NCI-H2227 treated with DMSO at 0.1 percent for 48 hours (cell line): Measurements from ENCODE around the gene TMEM238.
"Not testable (repeated sequence)": the region's sequence is repeated elsewhere in the genome, so short reads cannot be mapped to it uniquely, and the experiment has no call there.

ENCODE experiments used
- DNase-seq: peaks from one replicate; lab custom pipeline; 2025; lab: John Stamatoyannopoulos, UW

TMEM238 gene, protein sequence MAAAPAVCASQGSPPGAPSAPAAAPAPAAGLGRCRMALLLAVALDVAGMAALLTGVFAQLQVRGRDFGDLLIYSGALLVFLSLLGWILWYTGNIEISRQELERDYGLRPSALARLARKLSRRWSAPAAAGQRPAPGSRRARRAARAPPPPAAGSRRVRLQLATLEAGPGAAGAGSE

GRCh38 chr19:55384131-55384919 is at the start of gene TMEM238:
Gene TMEM238, minus strand, starts transcription at chr19:55384292. Its CDS starts 33 bp downstream, at chr19:55384259.
- DNase-seq = no peak

DNA sequence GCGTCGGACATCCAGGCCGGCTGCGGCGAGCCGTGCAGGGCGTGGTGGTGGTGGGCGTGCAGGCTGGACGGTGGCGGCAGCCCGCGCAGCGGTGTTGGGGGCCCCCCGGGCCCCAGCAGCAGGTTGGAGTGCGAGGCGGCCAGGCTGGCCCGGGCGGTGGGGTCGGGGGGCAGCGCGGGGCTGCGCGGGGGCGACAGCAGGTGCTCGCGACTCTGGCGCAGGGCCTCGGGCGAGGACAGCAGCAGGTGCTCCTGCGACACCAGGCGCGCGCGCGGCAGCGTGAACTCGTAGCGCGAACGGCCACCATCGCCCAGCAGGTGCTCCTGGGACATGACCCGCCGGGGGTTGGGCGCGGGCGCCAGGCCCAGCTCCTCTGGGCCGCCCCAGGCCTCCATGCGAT is 49.2 kb upstream of the TMEM238 start:
- DNase-seq = no peak

- no peak for DNase-seq
These were observed 48.3 kb upstream of the TMEM238 start for GRCh38 chr19:55432241-55432959.

DNA sequence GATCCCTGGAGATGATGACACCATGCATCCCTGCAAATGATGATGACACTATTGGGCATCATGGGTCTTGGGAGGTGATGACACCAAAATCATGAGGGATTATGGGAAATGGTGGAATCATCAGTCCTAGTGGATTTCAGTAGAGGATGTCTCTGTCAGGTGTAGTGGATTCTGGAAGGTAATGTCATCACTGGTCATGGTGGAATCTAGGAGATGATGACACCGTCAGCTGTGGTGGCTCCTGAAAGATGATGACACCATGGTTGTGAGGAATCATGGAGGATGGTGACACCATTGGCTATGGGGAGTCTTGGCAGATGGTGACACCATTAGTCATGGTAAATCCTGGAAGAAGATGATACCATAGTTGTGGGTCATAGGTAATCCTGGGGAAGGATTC is 47.1 kb upstream of the TMEM238 start:
- DNase-seq = no peak

DNA sequence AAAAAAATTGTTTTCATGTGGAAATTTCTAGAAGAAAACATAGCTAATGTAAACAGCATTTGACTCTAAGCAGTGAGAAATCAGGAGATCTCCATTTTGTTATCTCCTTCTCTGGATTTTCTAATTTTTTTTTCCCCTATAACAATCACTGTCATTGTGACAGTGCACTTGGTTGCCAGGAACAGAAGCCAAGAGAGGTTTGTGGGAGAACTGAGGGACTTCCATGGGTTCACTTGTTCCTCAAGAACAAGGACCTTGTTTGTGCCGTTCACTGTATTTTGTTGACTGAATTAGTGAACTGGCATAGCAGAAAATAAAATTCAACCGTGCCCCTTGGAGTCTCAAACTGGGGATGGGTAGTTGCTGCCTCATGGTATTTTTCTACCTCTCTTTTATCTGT is 42.0 kb upstream of the TMEM238 start:
- no peak for DNase-seq

DNA sequence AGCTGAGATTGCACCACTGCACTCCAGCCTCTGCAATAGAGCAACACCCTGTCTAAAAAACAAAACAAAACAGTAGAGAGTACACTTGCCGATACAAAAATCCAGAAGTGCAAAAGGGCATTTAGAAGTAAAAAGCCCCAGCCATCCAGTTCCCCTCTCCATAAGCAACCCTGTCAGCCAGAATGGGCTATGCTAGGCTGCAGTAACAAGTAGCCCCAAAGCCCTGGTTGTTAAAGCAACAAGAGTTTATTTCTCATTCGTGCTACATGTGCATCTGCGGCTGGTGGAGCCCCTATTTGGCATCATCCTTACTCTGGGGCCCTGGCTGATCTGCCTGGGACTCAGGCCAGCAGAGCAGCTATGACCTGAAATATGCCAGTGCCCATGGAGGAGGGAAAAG is 40.4 kb upstream of the TMEM238 start:
- no peak for DNase-seq

DNA sequence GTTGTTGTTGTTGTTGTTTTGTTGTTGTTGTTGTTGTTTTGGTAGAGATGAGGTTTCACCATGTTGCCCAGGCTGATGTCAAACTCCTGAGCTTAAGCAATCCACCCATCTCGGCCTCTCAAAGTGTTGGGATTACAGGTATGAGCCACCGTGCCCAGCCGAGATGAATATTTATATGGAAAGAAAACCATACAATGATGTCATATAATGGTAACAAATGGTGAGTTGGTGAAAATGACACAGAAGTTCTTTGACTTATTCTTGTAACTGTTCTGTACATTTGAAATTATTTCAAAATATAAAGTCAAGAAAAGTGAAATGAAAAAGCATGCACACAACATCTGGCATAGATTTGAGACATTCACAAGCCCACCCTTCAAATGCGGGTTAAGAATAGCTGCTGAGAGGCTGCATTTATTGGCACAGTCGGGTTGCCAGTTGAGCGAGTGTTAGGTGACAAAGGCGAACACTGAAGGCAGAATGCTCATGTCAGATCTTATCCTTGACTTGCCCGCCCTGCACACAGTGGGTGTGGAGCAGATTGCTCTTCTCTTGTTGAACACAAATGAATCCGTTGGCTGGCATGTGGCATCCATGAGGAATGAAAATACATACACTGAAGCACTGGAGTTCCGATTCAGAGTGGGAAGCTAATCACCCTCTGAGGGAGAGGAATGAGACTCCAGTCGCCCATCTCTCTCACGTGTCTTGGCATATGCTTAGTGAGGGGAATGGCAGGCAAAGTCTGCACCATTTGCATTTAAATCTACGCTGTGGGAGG is 39.3 kb upstream of the TMEM238 start:
- DNase-seq = peak; percentile 77

- DNase-seq = not testable (repeated sequence)
These were observed 37.2 kb upstream of the TMEM238 start for GRCh38 chr19:55421281-55421680.

DNA sequence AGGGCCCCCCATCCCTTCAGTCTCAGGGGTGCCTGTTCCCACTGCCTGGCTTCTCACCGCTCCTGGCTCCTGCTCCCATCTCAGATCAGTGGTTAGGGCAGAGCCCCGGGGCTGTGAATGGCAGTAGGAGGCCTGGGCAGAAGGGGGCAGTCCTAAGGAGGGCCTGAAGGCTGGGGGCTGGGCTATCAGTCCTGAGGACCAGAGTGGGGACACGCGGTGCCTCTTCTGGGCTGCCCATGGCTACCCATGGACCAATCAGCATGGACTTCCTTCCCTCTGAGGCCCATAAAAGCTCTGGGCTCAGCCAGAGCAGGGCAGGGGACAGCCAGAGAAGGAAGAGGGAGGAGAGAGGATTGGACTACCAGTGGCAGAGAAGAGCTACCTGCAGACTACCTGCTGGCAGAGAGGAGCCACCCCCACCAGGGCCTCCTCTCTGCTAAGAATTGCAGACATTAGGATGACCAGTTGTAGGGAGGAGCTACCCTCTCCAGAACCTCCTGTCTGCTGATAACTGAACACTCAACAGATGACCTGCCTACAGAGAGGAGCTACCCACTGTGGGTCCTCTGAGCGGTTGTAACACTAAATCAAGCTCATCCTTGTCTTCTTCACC is 35.6 kb upstream of the TMEM238 start:
- no peak for DNase-seq

DNA sequence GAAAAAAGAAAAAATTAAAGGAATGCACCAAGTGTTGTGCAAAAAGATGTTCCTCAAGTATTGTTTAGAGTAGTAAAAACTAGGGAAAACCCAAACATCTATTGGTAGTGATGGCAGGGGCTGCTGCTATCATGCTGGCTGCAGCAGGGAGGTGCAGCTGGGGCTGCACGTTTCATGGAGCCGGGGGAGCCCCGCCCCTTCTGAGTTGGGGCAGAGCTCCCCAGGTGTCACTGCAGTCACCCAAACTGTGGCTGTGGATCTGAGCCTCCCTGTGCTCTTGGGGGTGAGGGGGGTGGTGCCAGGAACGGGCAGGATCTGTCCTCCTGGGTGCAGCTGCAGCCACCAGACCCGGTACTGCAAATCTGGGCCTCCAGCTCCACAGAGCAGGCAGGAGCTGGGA is 35.0 kb upstream of the TMEM238 start:
- no peak for DNase-seq

GRCh38 chr19:55418185-55418584 is 34.1 kb upstream of the TMEM238 start:
- peak; percentile 77 for DNase-seq

GRCh38 chr19:55410168-55410567 is 26.1 kb upstream of the TMEM238 start:
- DNase-seq = no peak

DNA sequence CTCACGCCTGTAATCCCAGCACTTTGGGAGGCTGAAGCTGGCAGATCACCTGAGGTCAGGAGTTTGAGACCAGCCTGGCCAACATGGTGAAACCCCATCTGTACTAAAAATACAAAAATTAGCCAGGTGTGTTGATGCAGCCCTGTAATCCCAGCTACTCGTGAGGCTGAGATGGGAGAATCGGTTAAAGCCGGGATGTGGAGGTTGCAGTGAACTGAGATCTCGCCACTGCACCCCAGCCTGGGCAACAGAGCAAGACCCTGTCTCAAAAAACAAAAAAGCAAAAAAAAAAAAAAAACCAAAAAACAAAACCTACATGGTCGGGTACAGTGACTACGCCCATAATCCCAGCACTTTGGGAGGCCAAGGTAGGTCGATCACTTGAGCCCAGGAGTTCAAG is 25.1 kb upstream of the TMEM238 start:
- not testable (repeated sequence) for DNase-seq

- DNase-seq = no peak
These were observed 24.4 kb upstream of the TMEM238 start for GRCh38 chr19:55408533-55408872.

GRCh38 chr19:55407800-55408532 is 23.9 kb upstream of the TMEM238 start:
- peak; percentile 100 for DNase-seq

GRCh38 chr19:55407550-55407799 is 23.4 kb upstream of the TMEM238 start, which contains the start of gene UBE2S:
Gene UBE2S, minus strand, starts transcription at chr19:55407788. Its CDS starts 199 bp downstream, at chr19:55407589.
- not testable (repeated sequence) for DNase-seq

DNA sequence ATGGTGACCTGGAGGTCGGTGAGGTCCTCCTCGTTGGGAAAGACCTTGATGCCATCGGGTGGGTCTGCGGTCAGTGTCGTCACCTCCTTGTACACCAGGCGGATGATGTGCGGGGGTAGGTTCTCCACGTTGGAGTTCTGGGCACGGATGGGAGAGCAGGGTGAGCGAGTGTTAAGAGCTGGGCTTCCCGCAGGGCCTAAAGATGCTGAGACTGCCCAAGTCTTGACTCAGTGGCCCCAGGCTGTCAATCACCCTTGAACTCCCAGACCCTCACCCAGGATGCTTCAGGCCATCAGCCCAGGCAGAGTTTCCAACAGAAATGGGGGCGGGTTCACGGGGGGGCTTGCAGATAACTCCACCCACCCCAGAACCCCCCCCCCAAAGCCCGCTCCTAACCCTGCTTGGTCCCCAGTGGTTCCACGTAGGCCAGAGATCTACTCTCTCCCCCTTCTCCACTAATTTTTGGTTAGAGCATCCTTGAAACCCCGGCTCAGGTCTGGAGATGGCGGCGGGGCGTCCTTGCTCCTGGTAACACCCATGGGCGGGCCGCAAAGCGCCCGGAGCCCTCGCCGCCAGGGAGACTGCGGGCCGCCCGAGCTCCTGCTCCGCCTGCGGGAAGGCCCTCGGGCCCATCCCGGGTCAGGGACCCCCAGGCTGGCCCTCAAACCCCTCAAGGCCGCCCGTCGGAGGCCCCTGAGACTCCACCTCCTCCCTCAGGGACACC is 22.9 kb upstream of the TMEM238 start:
- no peak for DNase-seq

DNA sequence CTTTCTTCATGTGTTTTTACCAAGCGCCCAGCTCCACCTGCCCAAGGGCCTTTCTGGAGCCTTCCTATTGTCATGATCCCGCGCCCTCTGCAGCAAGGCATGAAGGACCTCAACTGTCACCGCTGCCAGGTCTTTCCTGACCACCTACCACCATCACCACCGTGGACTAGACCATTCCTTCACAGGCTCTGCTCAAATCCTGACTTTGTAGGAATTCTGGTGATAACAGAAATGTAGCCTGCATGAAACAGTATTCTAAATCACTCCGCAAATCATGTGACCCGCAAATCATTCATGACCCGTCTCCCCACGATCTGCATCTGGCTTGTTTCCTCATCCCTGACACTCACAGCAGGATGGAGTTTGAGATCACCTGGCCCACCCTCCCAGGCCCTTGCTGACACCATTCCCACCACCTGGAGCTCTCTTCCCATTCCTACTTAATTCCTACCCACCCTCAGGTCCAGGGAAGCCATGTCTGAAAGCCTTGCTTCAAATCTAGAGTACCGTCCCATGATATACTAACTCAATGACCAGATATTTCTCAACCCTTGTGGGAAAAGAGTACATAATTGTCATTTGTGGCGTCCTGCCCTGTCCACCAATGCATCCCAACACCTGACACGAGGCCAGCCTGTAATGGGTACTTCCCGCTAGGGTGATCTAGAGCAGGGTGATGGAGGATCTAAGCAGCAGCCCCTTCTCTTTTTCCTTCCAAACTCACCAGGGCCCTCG is 22.2 kb upstream of the TMEM238 start:
- no peak for DNase-seq

DNA sequence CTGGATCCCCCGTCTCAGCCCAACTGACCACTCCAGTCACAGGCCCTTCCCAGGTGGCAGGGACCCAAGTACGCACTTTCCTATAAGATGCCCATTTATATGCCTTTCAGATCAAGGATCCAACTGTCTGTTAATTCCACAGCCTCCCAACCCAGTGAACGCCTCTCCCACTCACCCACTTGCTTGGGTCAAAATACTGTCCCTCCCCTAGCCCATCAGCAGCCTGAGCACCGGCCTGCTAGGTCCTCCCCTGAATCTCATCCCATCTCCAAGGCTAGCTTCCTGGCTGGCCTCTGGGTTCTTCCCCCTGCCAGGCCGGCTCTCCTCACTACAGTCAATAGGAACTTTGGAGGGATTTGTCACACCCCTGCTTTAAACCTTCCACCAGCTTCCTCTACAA is 21.5 kb upstream of the TMEM238 start:
- DNase-seq = no peak

DNA sequence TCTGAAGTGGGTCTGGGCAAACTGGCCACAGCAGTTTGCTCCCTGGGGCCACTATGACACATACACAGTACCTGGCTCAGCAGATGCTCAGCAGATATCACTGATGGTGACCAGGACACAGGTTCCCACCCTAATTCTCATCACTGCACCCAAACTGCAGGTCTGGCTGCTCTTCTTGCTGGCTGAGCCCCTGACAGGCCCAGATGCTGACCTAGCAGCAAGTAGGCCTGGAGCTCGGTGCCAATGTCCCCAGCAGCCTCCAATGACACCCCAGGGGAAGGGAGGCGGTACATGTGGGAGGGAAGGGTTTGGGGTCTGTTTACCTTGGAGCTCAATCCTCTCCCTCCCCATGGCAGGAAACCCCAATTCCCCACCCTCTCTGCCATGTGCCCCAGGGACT is 18.4 kb upstream of the TMEM238 start:
- no peak for DNase-seq
